ENCODE results near the gene BCL11A. TPM values are rescaled to one million over a fixed set of nuclear protein-coding genes. Genes with fewer than 3 reads are reported as not detected.

Gene BCL11A
- total and polyA plus RNA-seq, 2 of the 13 experiments (the other 11 are each of a cell fraction or from before 2014, with no cell fraction given), result not detected

DNA sequence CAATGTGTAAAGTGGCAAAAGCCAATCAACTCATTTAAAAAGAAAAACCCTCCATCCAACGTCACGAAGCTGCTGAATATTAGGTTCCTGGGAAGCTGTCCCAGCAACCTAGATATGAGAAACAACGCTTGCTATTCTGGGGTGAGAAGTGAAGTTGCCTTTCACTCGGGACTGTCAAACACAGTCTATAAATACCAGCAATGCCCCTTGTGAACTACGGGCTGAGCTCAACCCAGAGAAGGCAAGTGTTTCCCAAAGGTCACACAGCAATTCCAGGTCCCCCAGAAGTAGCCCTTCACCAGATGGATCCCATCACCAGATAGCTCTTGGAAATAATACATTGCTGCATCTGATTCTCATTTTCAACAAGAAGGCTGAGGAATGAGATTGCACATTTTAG, 67.9 kb downstream of the BCL11A start:
- Histone ChIP-seq H3K27me3 (ENCODE audit: control insufficient read depth in 1 of 2, insufficient read depth in 2 of 2, low read length in 2 of 2) (peaks cover 0 to 14% of the 10 kb centered on the region in 2 experiments; a peak in 1 of 5 replicates), H3K9ac (ENCODE audit: insufficient read depth, low read depth, low read length) (no peak overlapping the region), H3K36me3 (replicated peaks in 1 of 2; ENCODE audit: control insufficient read depth in 1 of 2, insufficient read depth in 2 of 2, low read length in 2 of 2) (no peaks in the 10 kb centered on the region), H2AFZ (ENCODE audit: low read length) (no peak overlapping the region), H3K4me1 (ENCODE audit: insufficient read depth, low read length) (peaks cover 40% of the 10 kb centered on the region), H3K27ac (ENCODE audit: extremely low read length, insufficient read depth, low read length) (no peak overlapping the region), H3K79me2 (ENCODE audit: insufficient read depth, low read length) (no peaks in the 10 kb centered on the region), H3K4me3 (replicated peaks in 1 of 3; ENCODE audit: insufficient read depth in 1 of 3, low read depth in 2 of 3, low read length in 3 of 3) (no peak overlapping the region), H4K20me1 (ENCODE audit: insufficient read depth, low read length) (no peaks in the 10 kb centered on the region), H3K9me3 (ENCODE audit: low read length) (no peaks in the 10 kb centered on the region), H3K4me2 (ENCODE audit: low read depth, low read length) (no peak overlapping the region)
- in situ Hi-C loops (cut with HindIII; ENCODE audit: extremely low pct_ligation_motif_present, low pct_unique_long_range_greater_than_20kb), result no loop called here
- CTCF ChIA-PET (ENCODE audit: low intra/inter-chr PET ratio, low total read pairs), result no interaction called here
- FAIRE-seq, result no peak
- POLR2A ChIA-PET, result no interaction called here
- ATAC-seq, result no peak
- TF ChIP-seq ZNF383 (CRISPR knock-in tag; IDR thresholded peaks at IDR 0.05; ENCODE audit: borderline replicate concordance) (no peak), PRPF4 (IDR thresholded peaks at IDR 0.05; ENCODE audit: low read depth, low read length, poor library complexity, severe bottlenecking) (no peak), ZNF574 (CRISPR knock-in tag; IDR thresholded peaks at IDR 0.05) (no peak), ZNF510 (CRISPR knock-in tag; IDR thresholded peaks at IDR 0.05; ENCODE audit: low read depth) (no peak), ZNF550 (CRISPR knock-in tag; IDR thresholded peaks at IDR 0.05; ENCODE audit: borderline replicate concordance) (no peak), ZNF570 (CRISPR knock-in tag; IDR thresholded peaks at IDR 0.05; ENCODE audit: borderline replicate concordance) (no peak), MAFK (conservative IDR thresholded peaks at IDR 0.05 in 1 of 2, IDR thresholded peaks at IDR 0.05 in 1 of 2; ENCODE audit: low read length in 2 of 2) (no peak), ZNF768 (CRISPR knock-in tag; IDR thresholded peaks at IDR 0.05) (peak; percentile 81; the same call in 1 of the 2 replicates)
- TF ChIP-seq, protein P1, sequence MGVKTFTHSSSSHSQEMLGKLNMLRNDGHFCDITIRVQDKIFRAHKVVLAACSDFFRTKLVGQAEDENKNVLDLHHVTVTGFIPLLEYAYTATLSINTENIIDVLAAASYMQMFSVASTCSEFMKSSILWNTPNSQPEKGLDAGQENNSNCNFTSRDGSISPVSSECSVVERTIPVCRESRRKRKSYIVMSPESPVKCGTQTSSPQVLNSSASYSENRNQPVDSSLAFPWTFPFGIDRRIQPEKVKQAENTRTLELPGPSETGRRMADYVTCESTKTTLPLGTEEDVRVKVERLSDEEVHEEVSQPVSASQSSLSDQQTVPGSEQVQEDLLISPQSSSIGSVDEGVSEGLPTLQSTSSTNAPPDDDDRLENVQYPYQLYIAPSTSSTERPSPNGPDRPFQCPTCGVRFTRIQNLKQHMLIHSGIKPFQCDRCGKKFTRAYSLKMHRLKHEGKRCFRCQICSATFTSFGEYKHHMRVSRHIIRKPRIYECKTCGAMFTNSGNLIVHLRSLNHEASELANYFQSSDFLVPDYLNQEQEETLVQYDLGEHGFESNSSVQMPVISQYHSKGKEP (CRISPR knock-in tag; IDR thresholded peaks at IDR 0.05), result no peak
- intact Hi-C loops (cut with micrococcal nuclease; ENCODE audit: unreplicated experiment), result no loop called here
- BruUV-seq (replicated peaks), result no TSS peak
- DNase-seq (ENCODE audit: low spot score), result no peak
- 56% methylated on average over 5 of the region's 5 CpGs for WGBS (ENCODE audit: low lambda C conversion rate)

Data from HepG2 (cell line).